Activated CD4-positive, alpha-beta T cell treated with anti-CD3 and anti-CD28 coated beads for 48 hours (primary cell): ENCODE measurements around the gene HESX1.

ENCODE experiments used
- DNase-seq: peaks from one replicate; pipeline ENCODE4 v3.0.0-alpha.2; 2020

HESX1 gene

GRCh38 chr3:57165641-57166040, 34.1 kb downstream of the HESX1 start:
- no peak for DNase-seq

- DNase-seq = peak; percentile 72
Measured at GRCh38 chr3:57164657-57165573, 34.9 kb downstream of the HESX1 start, which contains the start of gene IL17RD. IL17RD (minus strand) TSS chr3:57165353; CDS start chr3:57165286, 67 bp downstream.

GRCh38 chr3:57164217-57164656, 35.5 kb downstream of the HESX1 start:
- DNase-seq = peak; percentile 56

- DNase-seq = no peak
Measured at GRCh38 chr3:57163751-57164150, 36.0 kb downstream of the HESX1 start.

- no peak for DNase-seq
Measured at GRCh38 chr3:57161915-57162314, 37.9 kb downstream of the HESX1 start.

- no peak for DNase-seq
Measured at GRCh38 chr3:57160765-57161538, 38.8 kb downstream of the HESX1 start.

- DNase-seq = no peak
Measured at GRCh38 chr3:57160076-57160764, 39.6 kb downstream of the HESX1 start.

GRCh38 chr3:57158813-57159738, 40.7 kb downstream of the HESX1 start:
- DNase-seq = no peak

- DNase-seq = no peak
Measured at GRCh38 chr3:57158325-57158724, 41.5 kb downstream of the HESX1 start.

- no peak for DNase-seq
Measured at GRCh38 chr3:57157545-57157944, 42.2 kb downstream of the HESX1 start.

GRCh38 chr3:57155310-57155643, 44.5 kb downstream of the HESX1 start:
- DNase-seq = no peak

- DNase-seq = no peak
Measured at GRCh38 chr3:57154470-57155309, 45.1 kb downstream of the HESX1 start.

GRCh38 chr3:57152151-57153143, 47.3 kb downstream of the HESX1 start:
- DNase-seq = no peak

GRCh38 chr3:57151749-57152148, 48.0 kb downstream of the HESX1 start:
- DNase-seq = no peak

GRCh38 chr3:57151021-57151449, 48.7 kb downstream of the HESX1 start:
- no peak for DNase-seq

- DNase-seq = no peak
Measured at GRCh38 chr3:57150113-57150581, 49.6 kb downstream of the HESX1 start.
